Right lobe of liver (tissue), 4 donors: ENCODE results near the gene FRY.

Source experiments
- POLR2A ChIP-seq: fragments of 450-650 bp; IDR thresholded peaks from one replicate; pipeline ENCODE4 v1.6.1; 2017; ENCODE audit warnings: antibody characterized with exemption, mild to moderate bottlenecking
- TF ChIP-seq, protein P1 (sequence below), 4 donors: fragments of 200-600 bp in 3 of 4; fragments of 450-650 bp in 1 of 4; IDR thresholded peaks; one replicate each; pipeline versions ENCODE4 v1.5.1 to v1.8.0; 2016 to 2022; ENCODE audit warnings: antibody characterized with exemption in 4 of 4, mild to moderate bottlenecking in 2 of 4
- donor health status: DM: no; HTN: no; CAD: no.
- donor health status: DM: no; HTN: no; CAD: no.
- donor health status: DM: no; HTN: yes; CAD: no.

DNA sequence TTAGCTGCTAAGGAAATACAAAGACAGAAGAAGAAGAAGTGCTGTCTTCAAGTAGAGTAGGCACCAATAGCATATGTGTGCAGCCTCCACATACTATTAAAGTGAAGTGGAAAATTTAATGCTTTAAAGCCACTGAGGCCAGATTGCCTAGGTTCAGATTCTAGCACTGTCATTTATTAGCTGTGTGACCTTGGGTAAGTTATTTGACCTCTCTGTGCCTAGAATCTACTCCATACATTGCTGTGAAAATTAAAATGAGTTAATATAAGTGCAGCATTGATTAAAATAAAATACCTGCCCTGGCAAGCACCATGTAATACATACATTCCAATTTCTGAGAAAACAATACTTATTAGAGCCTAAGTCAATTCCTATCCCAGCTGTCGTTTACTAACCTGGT, 110.5 kb downstream of the FRY start:
- TF ChIP-seq, protein P1, sequence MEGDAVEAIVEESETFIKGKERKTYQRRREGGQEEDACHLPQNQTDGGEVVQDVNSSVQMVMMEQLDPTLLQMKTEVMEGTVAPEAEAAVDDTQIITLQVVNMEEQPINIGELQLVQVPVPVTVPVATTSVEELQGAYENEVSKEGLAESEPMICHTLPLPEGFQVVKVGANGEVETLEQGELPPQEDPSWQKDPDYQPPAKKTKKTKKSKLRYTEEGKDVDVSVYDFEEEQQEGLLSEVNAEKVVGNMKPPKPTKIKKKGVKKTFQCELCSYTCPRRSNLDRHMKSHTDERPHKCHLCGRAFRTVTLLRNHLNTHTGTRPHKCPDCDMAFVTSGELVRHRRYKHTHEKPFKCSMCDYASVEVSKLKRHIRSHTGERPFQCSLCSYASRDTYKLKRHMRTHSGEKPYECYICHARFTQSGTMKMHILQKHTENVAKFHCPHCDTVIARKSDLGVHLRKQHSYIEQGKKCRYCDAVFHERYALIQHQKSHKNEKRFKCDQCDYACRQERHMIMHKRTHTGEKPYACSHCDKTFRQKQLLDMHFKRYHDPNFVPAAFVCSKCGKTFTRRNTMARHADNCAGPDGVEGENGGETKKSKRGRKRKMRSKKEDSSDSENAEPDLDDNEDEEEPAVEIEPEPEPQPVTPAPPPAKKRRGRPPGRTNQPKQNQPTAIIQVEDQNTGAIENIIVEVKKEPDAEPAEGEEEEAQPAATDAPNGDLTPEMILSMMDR (IDR thresholded peaks at IDR 0.05) = no peak
- no peak for TF ChIP-seq POLR2A
